Sigmoid colon (tissue), 7 donors: ENCODE measurements around the gene MAN2A2. TPM values are rescaled to one million over a fixed set of nuclear protein-coding genes. Genes with fewer than 3 reads are reported as not detected.

ENCODE experiments used
- DNase-seq: peaks from one replicate; pipeline ENCODE4 v3.0.0-alpha.2; 2019
- H3K27ac ChIP-seq, 4 donors: fragments of 200-600 bp; sonication (generic); one replicate each; pipeline ENCODE4 v1.5.1; 2016 to 2019; ENCODE audit warnings: mild to moderate bottlenecking in 1 of 4
- H3K27me3 ChIP-seq, 3 donors: fragments of 200-600 bp; sonication (generic); one replicate each; pipeline ENCODE4 v1.5.1; 2019; ENCODE audit warnings: mild to moderate bottlenecking in 1 of 3
- H3K36me3 ChIP-seq, 4 donors: fragments of 200-600 bp; sonication (generic); one replicate each; pipeline ENCODE4 v1.5.1; 2016 to 2019
- H3K4me1 ChIP-seq, 4 donors: fragments of 200-600 bp; sonication (generic); one replicate each; pipeline ENCODE4 v1.5.1; 2017 to 2019
- H3K4me3 ChIP-seq, 4 donors: fragments of 200-600 bp; sonication (generic); one replicate each; pipeline ENCODE4 v1.5.1; 2017 to 2019; ENCODE audit warnings: mild to moderate bottlenecking in 2 of 4, moderate library complexity in 1 of 4
- H3K9me3 ChIP-seq, 4 donors: fragments of 200-600 bp in 3 of 4; sonication (generic) in 3 of 4; one replicate each; pipeline versions ENCODE4 v1.5.1 to v1.6.1; 2013 to 2019
- EP300 ChIP-seq, 4 donors: sonication (generic); formaldehyde crosslinking; IDR thresholded peaks; one replicate each; pipeline ENCODE4 v1.6.1; 2017; ENCODE audit warnings: antibody characterized with exemption in 4 of 4
- POLR2A ChIP-seq, 2 donors: fragments of 450-650 bp; IDR thresholded peaks; one replicate each; pipeline ENCODE4 v1.6.1; 2016; ENCODE audit warnings: antibody characterized with exemption in 2 of 2, mild to moderate bottlenecking in 2 of 2, moderate library complexity in 2 of 2
- POLR2AphosphoS5 ChIP-seq, 4 donors: sonication (generic); formaldehyde crosslinking; IDR thresholded peaks; one replicate each; pipeline ENCODE4 v1.6.1; 2017; ENCODE audit warnings: antibody characterized with exemption in 4 of 4
- WGBS, 2 donors: extraction: QIAGEN DNeasy Blood & Tissue Kit; methylation state at CpG; one replicate each; pipeline ENCODE4 v1.1.7; 2013; 5-methylcytosine and 5-hydroxymethylcytosine counted together
- intact Hi-C: fragments of 100-400 bp; cut with DNase I; formaldehyde crosslinking; loops from one replicate; pipeline ENCODE4 v1.15.1; 2023
- polyA plus RNA-seq, 3 donors: library from polyadenylated mRNA; stranded (reverse); fragments of 200-250 nt; gene quantifications; one replicate each; pipeline ENCODE4 v1.2.3, GENCODE V29; 2013
- total RNA-seq, 4 donors: library from RNA; depleted of rRNA; stranded (reverse); fragments of >200 nt; gene quantifications; one replicate each; pipeline ENCODE4 v1.1.0, GENCODE V29; 2016
- TF ChIP-seq, protein P1 (sequence below), 4 experiments: fragments of 450-650 bp in 3 of 4; fragments of 200-600 bp in 1 of 4; IDR thresholded peaks; one replicate each; pipeline ENCODE4 v1.5.1; 2016 to 2019; ENCODE audit warnings: antibody characterized with exemption in 4 of 4, mild to moderate bottlenecking in 3 of 4, moderate library complexity in 2 of 4
- donor health status: healthy with polysubstance abuse.
- donor health status: Bipolar disorder and iron deficiency.
- donor health status: healthy.

Gene MAN2A2
- total and polyA plus RNA-seq, 7 donors = 3.7 to 57.6 (median 31.0) TPM

GRCh38 chr15:90912770-90913075, 9.6 kb downstream of the MAN2A2 start:
- no peaks in the 10 kb centered on the region for H3K27me3 ChIP-seq

DNA sequence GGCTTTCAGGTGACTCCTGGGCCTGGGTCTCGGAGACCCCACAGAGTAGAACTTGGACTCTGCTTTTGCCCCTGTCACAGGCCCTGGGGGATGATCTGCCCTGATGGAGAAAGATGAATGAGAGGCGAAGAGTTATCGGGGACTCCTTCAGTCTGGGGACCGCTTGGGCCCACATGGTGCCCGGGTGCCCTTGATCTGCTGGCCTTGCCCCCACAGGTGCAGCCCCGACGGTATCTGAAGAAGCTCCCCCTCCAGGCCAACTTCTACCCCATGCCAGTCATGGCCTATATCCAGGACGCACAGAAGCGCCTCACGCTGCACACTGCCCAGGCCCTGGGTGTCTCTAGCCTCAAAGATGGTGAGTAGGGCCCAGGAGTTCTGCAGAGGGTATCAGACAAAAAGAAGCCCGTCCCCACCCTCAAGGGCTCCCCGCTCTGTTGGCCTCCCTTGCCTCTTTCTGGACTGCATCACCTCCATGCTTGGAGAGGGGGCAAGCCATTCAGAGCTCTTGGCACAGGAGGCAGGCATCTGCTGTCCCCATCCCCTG, 10.4 kb downstream of the MAN2A2 start:
- DNase-seq = no peak
- Histone ChIP-seq H3K27ac (no peak overlapping the region), H3K9me3 (no peaks in the 10 kb centered on the region), H3K4me3 (no peak overlapping the region), H3K4me1 (peaks cover 0 to 5% (median 0%) of the 10 kb centered on the region in 4 donors), H3K36me3 (peaks cover 58 to 99% (median 82%) of the 10 kb centered on the region in 4 donors), H3K27me3 (no peaks in the 10 kb centered on the region)
- WGBS, 2 donors = 95 to 96% methylated on average over 12 of the region's 12 CpGs
- no peak for TF ChIP-seq EP300 (IDR thresholded peaks at IDR 0.05)
- intact Hi-C loops = no loop called here

More at GRCh38 chr15:90912770-90913075, 9.6 kb downstream of the MAN2A2 start:
- peaks cover 0 to 5% (median 0%) of the 10 kb centered on the region in 4 donors for H3K4me1 ChIP-seq
- intact Hi-C loops = no loop called here
- H3K4me3 ChIP-seq = no peak overlapping the region
- DNase-seq = no peak
- TF ChIP-seq, protein P1, sequence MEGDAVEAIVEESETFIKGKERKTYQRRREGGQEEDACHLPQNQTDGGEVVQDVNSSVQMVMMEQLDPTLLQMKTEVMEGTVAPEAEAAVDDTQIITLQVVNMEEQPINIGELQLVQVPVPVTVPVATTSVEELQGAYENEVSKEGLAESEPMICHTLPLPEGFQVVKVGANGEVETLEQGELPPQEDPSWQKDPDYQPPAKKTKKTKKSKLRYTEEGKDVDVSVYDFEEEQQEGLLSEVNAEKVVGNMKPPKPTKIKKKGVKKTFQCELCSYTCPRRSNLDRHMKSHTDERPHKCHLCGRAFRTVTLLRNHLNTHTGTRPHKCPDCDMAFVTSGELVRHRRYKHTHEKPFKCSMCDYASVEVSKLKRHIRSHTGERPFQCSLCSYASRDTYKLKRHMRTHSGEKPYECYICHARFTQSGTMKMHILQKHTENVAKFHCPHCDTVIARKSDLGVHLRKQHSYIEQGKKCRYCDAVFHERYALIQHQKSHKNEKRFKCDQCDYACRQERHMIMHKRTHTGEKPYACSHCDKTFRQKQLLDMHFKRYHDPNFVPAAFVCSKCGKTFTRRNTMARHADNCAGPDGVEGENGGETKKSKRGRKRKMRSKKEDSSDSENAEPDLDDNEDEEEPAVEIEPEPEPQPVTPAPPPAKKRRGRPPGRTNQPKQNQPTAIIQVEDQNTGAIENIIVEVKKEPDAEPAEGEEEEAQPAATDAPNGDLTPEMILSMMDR (IDR thresholded peaks at IDR 0.05) = no peak
- no peak for TF ChIP-seq POLR2AphosphoS5 (IDR thresholded peaks at IDR 0.05)
- no peak for TF ChIP-seq EP300 (IDR thresholded peaks at IDR 0.05)
- no peak for TF ChIP-seq POLR2A (IDR thresholded peaks at IDR 0.05)
- 97 to 98% methylated on average over 7 of the region's 7 CpGs for WGBS, 2 donors
- H3K9me3 ChIP-seq = no peaks in the 10 kb centered on the region
- no peak overlapping the region for H3K27ac ChIP-seq
- H3K36me3 ChIP-seq = peaks cover 58 to 98% (median 78%) of the 10 kb centered on the region in 4 donors

DNA sequence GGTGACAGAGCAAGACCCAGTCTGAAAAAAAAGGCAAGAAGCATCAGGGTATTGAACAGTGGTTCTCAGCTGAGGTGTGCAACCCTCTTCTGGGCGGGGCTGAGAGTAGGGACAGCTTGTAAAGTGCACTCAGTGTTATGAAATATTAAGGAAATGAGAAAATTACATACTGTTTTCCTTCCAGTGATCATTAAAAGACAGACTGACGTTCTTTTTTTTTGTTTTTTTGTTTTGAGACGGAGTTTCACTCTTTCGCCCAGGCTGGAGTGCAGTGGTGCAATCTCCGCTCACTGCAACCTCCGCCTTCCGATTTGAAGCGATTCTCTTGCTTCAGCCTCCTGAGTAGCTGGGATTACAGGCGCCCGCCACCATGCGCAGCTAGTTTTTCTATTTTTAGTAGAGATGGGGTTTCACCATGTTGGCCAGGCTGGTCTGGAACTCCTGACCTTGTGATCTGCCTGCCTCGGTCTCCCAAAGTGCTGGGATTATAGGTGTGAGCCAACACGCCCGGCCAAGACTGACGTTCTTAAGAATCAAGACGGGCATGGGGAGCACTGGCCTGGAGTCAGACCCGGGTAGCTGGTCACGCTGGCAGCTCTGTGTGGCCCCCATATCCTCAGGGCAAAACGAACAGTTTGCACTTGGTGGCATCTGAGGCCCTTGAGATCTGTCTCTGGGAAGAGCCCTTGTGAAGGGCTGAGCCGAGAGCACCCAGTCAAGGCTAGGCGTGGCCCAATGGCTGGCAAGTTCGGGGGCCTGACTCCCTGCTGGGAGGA, 11.4 kb downstream of the MAN2A2 start:
- Histone ChIP-seq H3K4me1 (peaks cover 0 to 5% (median 0%) of the 10 kb centered on the region in 4 donors), H3K9me3 (no peaks in the 10 kb centered on the region), H3K4me3 (no peak overlapping the region), H3K36me3 (peaks cover 57 to 100% (median 86%) of the 10 kb centered on the region in 4 donors), H3K27me3 (no peaks in the 10 kb centered on the region), H3K27ac (peak overlapping the region in 2 of 4 donors; percentile 19 to 36)
- TF ChIP-seq, protein P1 (IDR thresholded peaks at IDR 0.05) = no peak
- TF ChIP-seq EP300 (IDR thresholded peaks at IDR 0.05) (no peak), POLR2AphosphoS5 (IDR thresholded peaks at IDR 0.05) (no peak), POLR2A (IDR thresholded peaks at IDR 0.05) (no peak)
- 91 to 93% methylated on average over 22 of the region's 22 CpGs for WGBS, 2 donors
- intact Hi-C loops = no loop called here
- DNase-seq = no peak

DNA sequence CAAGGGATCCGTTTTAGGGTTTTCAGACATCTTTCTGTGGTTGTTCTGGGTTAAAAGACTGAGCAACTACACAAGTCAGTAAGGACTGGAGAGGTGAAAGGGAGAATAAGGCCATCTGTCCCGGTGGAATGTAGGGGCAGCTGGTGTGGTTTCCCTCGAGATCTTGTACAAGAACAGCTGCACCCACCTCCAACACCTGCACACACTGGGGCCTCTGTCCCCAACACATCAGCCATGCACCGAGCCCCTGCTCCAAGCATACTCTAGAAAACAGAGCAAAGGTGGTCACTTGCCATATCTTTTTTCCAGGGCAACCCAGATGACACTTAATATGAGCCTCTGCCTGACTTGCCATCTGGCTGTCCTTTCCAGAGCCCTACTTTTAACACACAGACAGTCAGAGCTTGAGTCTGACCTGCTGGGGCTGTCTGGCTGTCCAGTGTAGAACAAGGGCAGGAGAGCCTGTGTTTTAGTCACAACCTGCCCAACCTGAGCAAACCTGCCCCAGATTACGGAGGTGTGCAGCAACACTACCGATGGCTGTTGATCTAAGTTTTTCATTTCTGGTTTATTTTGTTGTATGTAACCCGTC, 12.2 kb downstream of the MAN2A2 start:
- WGBS, 2 donors = 57 to 88% methylated on average over 7 of the region's 7 CpGs
- no peaks in the 10 kb centered on the region for H3K9me3 ChIP-seq
- no peaks in the 10 kb centered on the region for H3K27me3 ChIP-seq
- peak overlapping the region in 2 of 4 donors; percentile 19 to 36 for H3K27ac ChIP-seq
- no peak overlapping the region for H3K4me3 ChIP-seq
- intact Hi-C loops = no loop called here
- no peak for TF ChIP-seq EP300 (IDR thresholded peaks at IDR 0.05)
- peaks cover 0 to 5% (median 0%) of the 10 kb centered on the region in 4 donors for H3K4me1 ChIP-seq
- H3K36me3 ChIP-seq = peaks cover 59 to 100% (median 87%) of the 10 kb centered on the region in 4 donors
- DNase-seq = no peak

DNA sequence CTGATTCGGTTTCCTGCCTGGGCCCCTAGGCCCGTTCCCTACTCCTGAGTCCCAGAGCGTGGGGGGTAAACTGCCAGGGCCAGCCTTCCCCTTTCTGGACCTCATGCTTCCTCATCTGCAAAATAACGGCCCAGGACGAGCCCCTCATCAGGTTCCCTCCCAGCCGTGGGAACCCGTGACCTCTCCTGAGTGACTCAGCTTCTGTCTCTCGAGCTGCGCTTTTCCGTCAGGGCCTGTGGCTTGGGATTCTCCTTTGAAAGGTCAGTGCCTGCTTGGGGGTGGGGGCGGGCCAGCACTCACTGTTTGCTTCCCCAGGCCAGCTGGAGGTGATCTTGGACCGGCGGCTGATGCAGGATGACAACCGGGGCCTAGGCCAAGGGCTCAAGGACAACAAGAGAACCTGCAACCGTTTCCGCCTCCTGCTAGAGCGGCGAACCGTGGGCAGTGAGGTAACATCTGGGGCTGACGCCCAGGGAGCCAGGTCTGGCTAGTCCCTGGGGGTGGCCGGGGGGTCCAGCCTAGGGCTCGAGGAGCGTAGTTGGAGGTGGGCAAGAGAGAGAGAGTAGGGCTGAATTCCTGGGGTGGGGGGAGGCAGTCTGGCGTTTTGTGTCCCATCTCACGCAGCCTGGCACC, 12.8 kb downstream of the MAN2A2 start:
- Histone ChIP-seq H3K27ac (peak overlapping the region in 2 of 4 donors; percentile 23 to 36), H3K4me3 (no peak overlapping the region), H3K36me3 (peaks cover 54 to 100% (median 85%) of the 10 kb centered on the region in 4 donors)

More for the DNA sequence above, 12.8 kb downstream of the MAN2A2 start:
- TF ChIP-seq POLR2A (IDR thresholded peaks at IDR 0.05) (no peak), EP300 (IDR thresholded peaks at IDR 0.05) (no peak), POLR2AphosphoS5 (IDR thresholded peaks at IDR 0.05) (no peak)
- TF ChIP-seq, protein P1 (IDR thresholded peaks at IDR 0.05) = no peak
- H3K4me1 ChIP-seq = peaks cover 0 to 5% (median 0%) of the 10 kb centered on the region in 4 donors
- H3K27me3 ChIP-seq = no peaks in the 10 kb centered on the region
- intact Hi-C loops = no loop called here
- 69 to 88% methylated on average over 25 of the region's 25 CpGs for WGBS, 2 donors
- DNase-seq = peak; percentile 85
- no peaks in the 10 kb centered on the region for H3K9me3 ChIP-seq
